ENCODE measurements around the gene ALDH1L1. TPM values are rescaled to one million over a fixed set of nuclear protein-coding genes. Genes with fewer than 3 reads are reported as not detected.

Gene ALDH1L1
- total and polyA plus RNA-seq, 8 donors, result 1.4 to 17.4 (median 5.2) TPM

DNA sequence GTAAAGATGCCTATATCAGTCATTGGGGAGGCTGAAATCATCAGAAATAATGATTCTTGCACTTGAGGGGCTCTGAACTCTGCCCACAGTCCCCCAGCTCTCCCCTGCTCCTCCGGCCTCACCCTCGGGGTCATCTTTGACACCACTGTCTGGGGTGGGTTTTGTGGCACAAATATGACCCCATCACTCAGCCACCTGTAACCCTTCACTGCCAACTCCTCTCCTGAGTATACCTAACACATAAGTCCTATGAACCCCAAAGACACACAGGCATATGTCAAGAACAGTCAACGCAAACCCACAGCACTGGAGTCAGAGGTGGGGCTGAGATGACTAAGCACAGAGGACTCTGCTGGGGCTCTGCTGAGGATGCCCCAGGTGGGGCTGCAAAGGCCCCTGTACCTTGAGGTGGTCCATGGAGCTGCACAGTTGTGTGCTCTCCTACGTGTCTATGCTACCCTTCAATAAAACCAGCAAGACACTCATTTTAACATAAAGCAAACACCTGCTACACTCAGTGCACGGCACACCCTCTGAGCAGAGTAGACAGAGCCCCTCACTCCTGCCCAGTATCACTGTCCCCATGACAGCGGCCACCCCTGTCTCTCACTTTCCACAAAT, 126.3 kb downstream of the ALDH1L1 start:
- TF ChIP-seq POLR2AphosphoS5 (IDR thresholded peaks at IDR 0.05) (no peak), POLR2A (IDR thresholded peaks at IDR 0.05) (no peak), EP300 (IDR thresholded peaks at IDR 0.05) (no peak)
- TF ChIP-seq, protein P1, sequence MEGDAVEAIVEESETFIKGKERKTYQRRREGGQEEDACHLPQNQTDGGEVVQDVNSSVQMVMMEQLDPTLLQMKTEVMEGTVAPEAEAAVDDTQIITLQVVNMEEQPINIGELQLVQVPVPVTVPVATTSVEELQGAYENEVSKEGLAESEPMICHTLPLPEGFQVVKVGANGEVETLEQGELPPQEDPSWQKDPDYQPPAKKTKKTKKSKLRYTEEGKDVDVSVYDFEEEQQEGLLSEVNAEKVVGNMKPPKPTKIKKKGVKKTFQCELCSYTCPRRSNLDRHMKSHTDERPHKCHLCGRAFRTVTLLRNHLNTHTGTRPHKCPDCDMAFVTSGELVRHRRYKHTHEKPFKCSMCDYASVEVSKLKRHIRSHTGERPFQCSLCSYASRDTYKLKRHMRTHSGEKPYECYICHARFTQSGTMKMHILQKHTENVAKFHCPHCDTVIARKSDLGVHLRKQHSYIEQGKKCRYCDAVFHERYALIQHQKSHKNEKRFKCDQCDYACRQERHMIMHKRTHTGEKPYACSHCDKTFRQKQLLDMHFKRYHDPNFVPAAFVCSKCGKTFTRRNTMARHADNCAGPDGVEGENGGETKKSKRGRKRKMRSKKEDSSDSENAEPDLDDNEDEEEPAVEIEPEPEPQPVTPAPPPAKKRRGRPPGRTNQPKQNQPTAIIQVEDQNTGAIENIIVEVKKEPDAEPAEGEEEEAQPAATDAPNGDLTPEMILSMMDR (IDR thresholded peaks at IDR 0.05), result no peak
- peaks cover 0 to 7% (median 0%) of the 10 kb centered on the region in 4 donors for H3K4me1 ChIP-seq
- intact Hi-C loops (cut with DNase I; ENCODE audit: low total_unique reads), result no loop called here

More for the DNA sequence above, 126.3 kb downstream of the ALDH1L1 start:
- Histone ChIP-seq H3K36me3 (peaks cover 0 to 20% (median 14%) of the 10 kb centered on the region in 4 donors), H3K4me3 (no peak overlapping the region), H3K27me3 (no peaks in the 10 kb centered on the region), H3K27ac (no peak overlapping the region), H3K9me3 (no peaks in the 10 kb centered on the region)
- DNase-seq, result no peak
- 91 to 98% (median 96%) methylated on average over 6 of the region's 6 CpGs for WGBS, 5 donors

Small RNA genes within 50 kb of the gene (small RNA-seq; reads per million reads assigned to genes)
- gene RNU1-30P, result 0 reads per million in 4 donors

Other genes starting within 250 kb of the ALDH1L1 start
- gene ROPN1B, start 211.4 kb downstream of the ALDH1L1 start, total RNA-seq, result not detected
- under 1 TPM in 2 of 3 donors, not detected in 1; 0.13 to 0.31 TPM for gene ROPN1B, start 211.4 kb downstream of the ALDH1L1 start, polyA plus RNA-seq
- 10 to 100 TPM; 27.7 to 81.7 (median 43.6) TPM for gene SLC41A3, start 96.5 kb downstream of the ALDH1L1 start, total RNA-seq
- gene SLC41A3, start 96.5 kb downstream of the ALDH1L1 start, polyA plus RNA-seq, result 10 to 100 TPM; 15.4 to 23.5 (median 18.0) TPM
- gene KLF15, start 176.8 kb upstream of the ALDH1L1 start, total RNA-seq, result 10 to 100 TPM in 4 of 5 donors, 1 to 10 TPM in 1; 4.6 to 82.9 (median 21.6) TPM
- gene KLF15, start 176.8 kb upstream of the ALDH1L1 start, polyA plus RNA-seq, result 10 to 100 TPM; 13.6 to 16.7 (median 16.6) TPM
- not detected for gene CFAP100, start 214.3 kb upstream of the ALDH1L1 start, total RNA-seq
- not detected for gene CFAP100, start 214.3 kb upstream of the ALDH1L1 start, polyA plus RNA-seq

Data from stomach (tissue), 9 donors.